Fibroblast of villous mesenchyme (primary cell): ENCODE data around the gene CYP26B1. TPM values are rescaled to one million over a fixed set of nuclear protein-coding genes. Genes with fewer than 3 reads are reported as not detected.

Source experiments
- DNase-seq: peaks from one replicate; pipeline ENCODE4 v3.0.0-alpha.2; 2010; ENCODE audit warnings: low read depth
- H3K4me3 ChIP-seq: 2 replicates; pipeline ENCODE4 v1.5.1; 2011; ENCODE audit warnings: low read depth, mild to moderate bottlenecking, low read length
- CTCF ChIP-seq: IDR thresholded peaks from 2 replicates; pipeline ENCODE4 v1.5.1; 2012; ENCODE audit warnings: low read depth, mild to moderate bottlenecking, low read length; ENCODE audit not compliant: insufficient read depth
- total RNA-seq: library from RNA; depleted of rRNA; stranded (reverse); fragments of >200 nt; gene quantifications from 2 replicates; pipeline ENCODE4 v1.2.3, GENCODE V29; 2012

Gene CYP26B1
- total RNA-seq, 1 donor: 0.43 TPM

GRCh38 chr2:72145658-72146329 lies 1.9 kb downstream of the CYP26B1 start:
- DNase-seq: no peak
- peak overlapping the region; percentile 25 for H3K4me3 ChIP-seq
- no peak for TF ChIP-seq CTCF

GRCh38 chr2:72145289-72145657 lies 2.4 kb downstream of the CYP26B1 start:
- DNase-seq: no peak
- TF ChIP-seq CTCF: no peak
- peak overlapping the region; percentile 25 for H3K4me3 ChIP-seq

- no peak for TF ChIP-seq CTCF
- DNase-seq: no peak
- peak overlapping the region; percentile 25 for H3K4me3 ChIP-seq
Measured at GRCh38 chr2:72144632-72145288, 2.9 kb downstream of the CYP26B1 start.

GRCh38 chr2:72144274-72144631 lies 3.4 kb downstream of the CYP26B1 start:
- DNase-seq: no peak
- TF ChIP-seq CTCF: no peak
- no peak overlapping the region for H3K4me3 ChIP-seq

- no peak for DNase-seq
- H3K4me3 ChIP-seq: no peak overlapping the region
- no peak for TF ChIP-seq CTCF
Measured at GRCh38 chr2:72143441-72144273, 4.0 kb downstream of the CYP26B1 start.

GRCh38 chr2:72142570-72143440 lies 4.9 kb downstream of the CYP26B1 start:
- no peak for TF ChIP-seq CTCF
- no peak overlapping the region for H3K4me3 ChIP-seq
- DNase-seq: peak; percentile 44
